ENCODE results near the gene SH3TC1.

The SH3TC1 gene

GRCh38 chr4:8163436-8164193 is 35.5 kb upstream of the SH3TC1 start:
- peaks cover 5% of the 10 kb centered on the region for H3K9me3 ChIP-seq (ENCODE audit: control insufficient read depth, low read length)
- peaks cover 8% of the 10 kb centered on the region for H3K4me1 ChIP-seq (ENCODE audit: control insufficient read depth, insufficient read depth, low read length, poor library complexity, severe bottlenecking)
- no peaks in the 10 kb centered on the region for H3K27me3 ChIP-seq (replicated peaks; ENCODE audit: control insufficient read depth, insufficient read depth, low read length, poor library complexity, severe bottlenecking)
- no peak for DNase-seq
- H3K27ac ChIP-seq (ENCODE audit: insufficient read depth, low read length, poor library complexity, severe bottlenecking): no peak overlapping the region
- H3K36me3 ChIP-seq (ENCODE audit: control insufficient read depth, insufficient read depth, low read length): no peaks in the 10 kb centered on the region
- no peak overlapping the region for H3K4me3 ChIP-seq (ENCODE audit: insufficient read depth, low read depth, low read length, poor library complexity, severe bottlenecking)

GRCh38 chr4:8164194-8164565 is 34.9 kb upstream of the SH3TC1 start:
- Histone ChIP-seq H3K36me3 (ENCODE audit: control insufficient read depth, insufficient read depth, low read length) (no peaks in the 10 kb centered on the region), H3K4me1 (ENCODE audit: control insufficient read depth, insufficient read depth, low read length, poor library complexity, severe bottlenecking) (peaks cover 6% of the 10 kb centered on the region), H3K4me3 (ENCODE audit: insufficient read depth, low read depth, low read length, poor library complexity, severe bottlenecking) (no peak overlapping the region), H3K27me3 (replicated peaks; ENCODE audit: control insufficient read depth, insufficient read depth, low read length, poor library complexity, severe bottlenecking) (no peaks in the 10 kb centered on the region), H3K9me3 (ENCODE audit: control insufficient read depth, low read length) (peaks cover 8% of the 10 kb centered on the region), H3K27ac (ENCODE audit: insufficient read depth, low read length, poor library complexity, severe bottlenecking) (no peak overlapping the region)
- no peak for DNase-seq

- H3K9me3 ChIP-seq (ENCODE audit: control insufficient read depth, low read length): peaks cover 8% of the 10 kb centered on the region
- peaks cover under 1% of the 10 kb centered on the region for H3K4me1 ChIP-seq (ENCODE audit: control insufficient read depth, insufficient read depth, low read length, poor library complexity, severe bottlenecking)
- H3K36me3 ChIP-seq (ENCODE audit: control insufficient read depth, insufficient read depth, low read length): no peaks in the 10 kb centered on the region
- no peak for DNase-seq
- no peak overlapping the region for H3K4me3 ChIP-seq (ENCODE audit: insufficient read depth, low read depth, low read length, poor library complexity, severe bottlenecking)
- H3K27ac ChIP-seq (ENCODE audit: insufficient read depth, low read length, poor library complexity, severe bottlenecking): no peak overlapping the region
- no peaks in the 10 kb centered on the region for H3K27me3 ChIP-seq (replicated peaks; ENCODE audit: control insufficient read depth, insufficient read depth, low read length, poor library complexity, severe bottlenecking)
Measured at GRCh38 chr4:8164687-8165086, 34.4 kb upstream of the SH3TC1 start.

- no peaks in the 10 kb centered on the region for H3K27me3 ChIP-seq (replicated peaks; ENCODE audit: control insufficient read depth, insufficient read depth, low read length, poor library complexity, severe bottlenecking)
- no peak overlapping the region for H3K27ac ChIP-seq (ENCODE audit: insufficient read depth, low read length, poor library complexity, severe bottlenecking)
- no peak overlapping the region for H3K4me3 ChIP-seq (ENCODE audit: insufficient read depth, low read depth, low read length, poor library complexity, severe bottlenecking)
- H3K4me1 ChIP-seq (ENCODE audit: control insufficient read depth, insufficient read depth, low read length, poor library complexity, severe bottlenecking): no peaks in the 10 kb centered on the region
- peaks cover 8% of the 10 kb centered on the region for H3K9me3 ChIP-seq (ENCODE audit: control insufficient read depth, low read length)
- no peak for DNase-seq
- H3K36me3 ChIP-seq (ENCODE audit: control insufficient read depth, insufficient read depth, low read length): no peaks in the 10 kb centered on the region
Measured at GRCh38 chr4:8165374-8165896, 33.7 kb upstream of the SH3TC1 start.

GRCh38 chr4:8167291-8167690 is 31.8 kb upstream of the SH3TC1 start:
- H3K27me3 ChIP-seq (replicated peaks; ENCODE audit: control insufficient read depth, insufficient read depth, low read length, poor library complexity, severe bottlenecking): no peaks in the 10 kb centered on the region
- H3K4me3 ChIP-seq (ENCODE audit: insufficient read depth, low read depth, low read length, poor library complexity, severe bottlenecking): no peak overlapping the region
- H3K4me1 ChIP-seq (ENCODE audit: control insufficient read depth, insufficient read depth, low read length, poor library complexity, severe bottlenecking): no peaks in the 10 kb centered on the region
- no peak overlapping the region for H3K27ac ChIP-seq (ENCODE audit: insufficient read depth, low read length, poor library complexity, severe bottlenecking)
- no peaks in the 10 kb centered on the region for H3K36me3 ChIP-seq (ENCODE audit: control insufficient read depth, insufficient read depth, low read length)
- DNase-seq: no peak
- H3K9me3 ChIP-seq (ENCODE audit: control insufficient read depth, low read length): peaks cover 8% of the 10 kb centered on the region

- DNase-seq: no peak
- no peaks in the 10 kb centered on the region for H3K27me3 ChIP-seq (replicated peaks; ENCODE audit: control insufficient read depth, insufficient read depth, low read length, poor library complexity, severe bottlenecking)
Measured at GRCh38 chr4:8167815-8168214, 31.3 kb upstream of the SH3TC1 start.

GRCh38 chr4:8168232-8168631 is 30.9 kb upstream of the SH3TC1 start:
- Histone ChIP-seq H3K36me3 (ENCODE audit: control insufficient read depth, insufficient read depth, low read length) (no peaks in the 10 kb centered on the region), H3K4me3 (ENCODE audit: insufficient read depth, low read depth, low read length, poor library complexity, severe bottlenecking) (no peak overlapping the region), H3K4me1 (ENCODE audit: control insufficient read depth, insufficient read depth, low read length, poor library complexity, severe bottlenecking) (no peaks in the 10 kb centered on the region), H3K9me3 (ENCODE audit: control insufficient read depth, low read length) (peaks cover 8% of the 10 kb centered on the region), H3K27ac (ENCODE audit: insufficient read depth, low read length, poor library complexity, severe bottlenecking) (no peak overlapping the region), H3K27me3 (replicated peaks; ENCODE audit: control insufficient read depth, insufficient read depth, low read length, poor library complexity, severe bottlenecking) (no peaks in the 10 kb centered on the region)
- no peak for DNase-seq

More at GRCh38 chr4:8167815-8168214, 31.3 kb upstream of the SH3TC1 start:
- H3K27ac ChIP-seq (ENCODE audit: insufficient read depth, low read length, poor library complexity, severe bottlenecking): no peak overlapping the region
- no peaks in the 10 kb centered on the region for H3K4me1 ChIP-seq (ENCODE audit: control insufficient read depth, insufficient read depth, low read length, poor library complexity, severe bottlenecking)
- H3K9me3 ChIP-seq (ENCODE audit: control insufficient read depth, low read length): peaks cover 8% of the 10 kb centered on the region
- H3K4me3 ChIP-seq (ENCODE audit: insufficient read depth, low read depth, low read length, poor library complexity, severe bottlenecking): no peak overlapping the region
- no peaks in the 10 kb centered on the region for H3K36me3 ChIP-seq (ENCODE audit: control insufficient read depth, insufficient read depth, low read length)

- H3K27me3 ChIP-seq (replicated peaks; ENCODE audit: control insufficient read depth, insufficient read depth, low read length, poor library complexity, severe bottlenecking): no peaks in the 10 kb centered on the region
- no peak overlapping the region for H3K4me3 ChIP-seq (ENCODE audit: insufficient read depth, low read depth, low read length, poor library complexity, severe bottlenecking)
- H3K9me3 ChIP-seq (ENCODE audit: control insufficient read depth, low read length): peaks cover 8% of the 10 kb centered on the region
- H3K4me1 ChIP-seq (ENCODE audit: control insufficient read depth, insufficient read depth, low read length, poor library complexity, severe bottlenecking): no peaks in the 10 kb centered on the region
- H3K36me3 ChIP-seq (ENCODE audit: control insufficient read depth, insufficient read depth, low read length): no peaks in the 10 kb centered on the region
- no peak for DNase-seq
- no peak overlapping the region for H3K27ac ChIP-seq (ENCODE audit: insufficient read depth, low read length, poor library complexity, severe bottlenecking)
Measured at GRCh38 chr4:8168832-8169598, 30.1 kb upstream of the SH3TC1 start.

- Histone ChIP-seq H3K36me3 (ENCODE audit: control insufficient read depth, insufficient read depth, low read length) (no peaks in the 10 kb centered on the region), H3K4me1 (ENCODE audit: control insufficient read depth, insufficient read depth, low read length, poor library complexity, severe bottlenecking) (no peaks in the 10 kb centered on the region), H3K9me3 (ENCODE audit: control insufficient read depth, low read length) (peaks cover 8% of the 10 kb centered on the region), H3K27ac (ENCODE audit: insufficient read depth, low read length, poor library complexity, severe bottlenecking) (no peak overlapping the region), H3K4me3 (ENCODE audit: insufficient read depth, low read depth, low read length, poor library complexity, severe bottlenecking) (no peak overlapping the region), H3K27me3 (replicated peaks; ENCODE audit: control insufficient read depth, insufficient read depth, low read length, poor library complexity, severe bottlenecking) (no peaks in the 10 kb centered on the region)
- DNase-seq: no peak
Measured at GRCh38 chr4:8169763-8170162, 29.3 kb upstream of the SH3TC1 start.

GRCh38 chr4:8170341-8170740 is 28.7 kb upstream of the SH3TC1 start:
- Histone ChIP-seq H3K27ac (ENCODE audit: insufficient read depth, low read length, poor library complexity, severe bottlenecking) (no peak overlapping the region), H3K36me3 (ENCODE audit: control insufficient read depth, insufficient read depth, low read length) (no peaks in the 10 kb centered on the region), H3K4me3 (ENCODE audit: insufficient read depth, low read depth, low read length, poor library complexity, severe bottlenecking) (no peak overlapping the region), H3K27me3 (replicated peaks; ENCODE audit: control insufficient read depth, insufficient read depth, low read length, poor library complexity, severe bottlenecking) (no peaks in the 10 kb centered on the region), H3K9me3 (ENCODE audit: control insufficient read depth, low read length) (peaks cover 8% of the 10 kb centered on the region), H3K4me1 (ENCODE audit: control insufficient read depth, insufficient read depth, low read length, poor library complexity, severe bottlenecking) (no peaks in the 10 kb centered on the region)
- no peak for DNase-seq
